Fibroblast of lung (primary cell): ENCODE data around the gene TIMM44.

Experiments used
- CTCF ChIP-seq, 2 donors: IDR thresholded peaks in 1 of 2; conservative IDR thresholded peaks in 1 of 2; 1 replicate in 1 of 2; 2 replicates in 1 of 2; pipeline ENCODE4 v1.5.1; 2011 to 2012; ENCODE audit warnings: low read length in 2 of 2, control low read depth in 1 of 2, inconsistent platforms in 1 of 2, low read depth in 1 of 2, mild to moderate bottlenecking in 1 of 2
- EZH2 ChIP-seq: IDR thresholded peaks from 2 replicates; pipeline ENCODE4 v1.5.1; 2012; ENCODE audit warnings: low read length, control low read depth, mild to moderate bottlenecking; ENCODE audit errors: missing control alignments

GRCh38 chr19:7985481-7985911, 42.0 kb upstream of the TIMM44 start:
- TF ChIP-seq EZH2 (no peak), CTCF (conservative IDR thresholded peaks at IDR 0.05 in 1 of 2, IDR thresholded peaks at IDR 0.05 in 1 of 2; ENCODE audit: low read depth in 1 of 2, low read length in 2 of 2) (no peak)
